ENCODE results near the gene SINHCAF.

GRCh38 chr12:31289441-31289840, 36.5 kb downstream of the SINHCAF start:
- TF ChIP-seq POLR2A (IDR thresholded peaks at IDR 0.05; ENCODE audit: low read depth, low read length) = no peak
- TF ChIP-seq POLR2AphosphoS5 (IDR thresholded peaks at IDR 0.05; ENCODE audit: low read depth, low read length) = no peak
- no peak for TF ChIP-seq TAF1 (IDR thresholded peaks at IDR 0.05; ENCODE audit: borderline replicate concordance, low read depth, low read length)

All from GM12892 (cell line).